NCI-H1092 (cell line): ENCODE data around the gene C1QTNF6.

Experiments used
- DNase-seq: peaks from one replicate; lab custom pipeline; 2025; lab: John Stamatoyannopoulos, UW

C1QTNF6 gene

DNA sequence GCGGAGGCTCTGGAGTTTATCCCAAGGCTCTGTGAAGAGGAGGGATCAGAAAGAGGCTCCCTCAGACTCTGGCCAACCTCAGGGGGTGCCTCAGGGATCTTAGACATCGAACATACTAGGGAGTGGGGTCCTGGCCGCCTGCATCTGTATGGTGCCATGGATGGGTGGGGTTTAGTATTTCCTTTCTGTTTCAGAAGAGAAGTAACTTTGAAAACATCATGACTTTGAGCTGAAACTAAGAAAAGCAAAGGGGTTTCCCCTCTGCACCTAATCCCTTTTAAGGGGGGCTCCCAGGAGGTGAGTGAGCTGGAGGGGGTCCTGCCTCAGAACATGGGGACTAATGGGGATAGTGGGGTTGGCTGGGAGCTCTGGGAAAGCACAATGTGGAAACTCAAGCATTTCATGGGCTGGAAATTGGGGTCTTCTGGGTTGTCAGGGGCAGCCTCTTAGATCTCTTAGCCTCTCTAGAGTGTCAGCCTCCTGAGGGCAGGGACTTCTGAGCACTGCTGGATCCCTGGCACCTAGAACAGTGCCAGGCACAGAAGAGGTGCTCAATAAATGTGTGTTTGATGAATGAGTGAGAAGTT lies 36.0 kb upstream of the C1QTNF6 start:
- DNase-seq = no peak

DNA sequence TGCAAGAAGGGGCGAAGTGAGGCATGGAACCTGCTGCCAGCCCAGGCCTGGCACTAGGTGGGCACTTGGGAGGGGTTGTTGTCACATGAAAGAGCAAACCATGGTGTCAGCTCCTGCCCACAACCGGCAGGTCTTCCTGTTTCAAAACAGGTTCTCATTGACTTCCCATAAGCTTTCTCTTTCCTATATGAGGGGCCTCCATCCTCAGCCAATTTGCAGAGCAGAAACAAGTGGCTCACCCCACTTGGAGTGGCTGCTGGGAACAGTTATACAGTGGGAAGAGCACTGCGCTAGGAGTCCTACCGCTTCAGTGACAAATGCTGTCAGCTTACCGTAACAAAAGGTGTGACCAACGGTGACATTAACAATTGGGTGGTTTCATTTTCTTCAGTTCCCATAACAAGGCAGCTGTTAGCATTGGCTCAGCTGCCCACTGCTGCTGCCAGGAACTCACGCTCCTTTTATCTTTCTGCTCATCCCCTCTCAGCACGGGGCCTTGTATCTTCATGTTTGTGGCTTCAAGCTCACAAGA lies 34.5 kb upstream of the C1QTNF6 start:
- DNase-seq = no peak

DNA sequence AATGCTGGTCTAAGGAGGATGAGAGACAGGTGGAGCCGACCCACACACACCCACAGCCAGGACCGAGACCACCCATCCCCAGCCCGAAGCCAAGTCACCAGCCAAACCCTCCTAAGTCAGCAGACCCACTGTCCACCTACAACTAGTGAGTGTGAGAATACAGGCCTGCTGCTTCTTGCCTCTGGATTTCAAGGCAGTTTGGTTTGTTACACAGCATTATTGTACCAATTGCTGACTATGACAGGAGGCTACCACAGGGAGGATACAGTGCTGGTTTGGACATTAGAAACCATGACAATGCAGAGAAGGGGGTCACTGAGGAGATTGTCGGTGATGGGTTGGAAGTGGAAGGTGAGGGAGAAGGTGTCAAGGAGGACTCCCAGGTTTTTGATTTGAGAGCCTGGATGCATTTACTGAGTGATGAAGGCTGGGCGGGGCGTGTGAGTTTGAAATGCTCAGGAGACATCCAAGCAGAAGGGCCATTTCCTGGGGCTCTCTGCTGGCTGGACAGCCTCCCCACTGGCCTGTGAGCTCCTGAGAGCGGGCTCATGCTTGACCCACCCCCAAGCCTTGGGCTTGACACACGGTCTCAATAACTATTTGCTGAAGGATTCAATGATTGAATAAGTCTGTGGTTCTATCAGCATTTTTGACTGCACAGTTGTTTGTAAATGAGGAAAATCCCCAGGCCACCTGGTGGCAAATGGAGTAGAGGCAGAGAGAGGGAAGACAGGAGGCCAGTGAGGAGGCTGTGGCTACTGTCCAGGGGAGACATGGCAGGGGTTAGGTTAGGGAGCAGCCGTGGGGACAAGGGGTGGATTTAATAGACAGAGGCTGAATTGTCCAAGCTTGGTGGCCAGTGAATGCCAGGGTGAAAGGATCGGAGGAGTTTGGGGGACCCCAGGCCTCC lies 33.6 kb upstream of the C1QTNF6 start:
- no peak for DNase-seq

DNA sequence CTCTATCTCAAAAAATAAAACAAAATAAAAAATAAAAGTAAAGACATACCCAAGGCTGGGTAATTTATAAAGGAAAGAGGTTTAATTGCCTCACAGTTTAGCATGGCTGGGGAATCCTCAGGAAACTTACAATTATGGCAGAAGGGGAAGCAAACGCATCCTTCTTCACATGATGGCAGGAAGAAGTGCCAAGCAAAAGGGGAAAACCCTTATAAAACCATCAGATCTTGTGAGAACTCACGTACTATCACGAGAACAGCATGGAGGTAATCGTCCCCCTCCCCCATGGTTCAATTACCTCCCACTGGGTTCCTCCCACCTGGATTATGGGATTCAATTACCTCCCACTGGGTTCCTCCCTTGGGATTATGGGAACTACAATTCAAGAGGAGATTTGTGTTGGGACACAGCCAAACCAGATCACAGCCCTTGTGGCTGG lies 32.5 kb upstream of the C1QTNF6 start:
- DNase-seq = no peak

DNA sequence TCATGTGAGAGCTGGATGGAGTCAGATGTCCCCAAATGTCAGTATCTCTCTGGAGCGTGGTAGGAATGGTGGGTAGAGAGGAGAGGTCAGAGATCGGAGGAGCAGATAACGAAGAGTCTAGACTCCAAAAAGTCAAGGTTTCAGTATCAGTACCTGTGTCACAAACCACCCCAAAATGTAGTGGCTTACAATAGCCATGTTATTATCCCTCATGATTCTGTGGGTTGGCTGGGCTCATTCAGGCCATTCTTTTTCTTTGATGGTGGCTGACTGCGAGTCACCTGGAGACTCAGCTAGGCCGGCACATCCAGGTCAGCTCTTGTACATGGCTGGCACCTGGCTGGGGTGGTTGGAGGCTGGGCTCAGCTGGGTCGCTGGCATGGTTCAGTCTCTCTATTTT lies 31.5 kb upstream of the C1QTNF6 start:
- no peak for DNase-seq

DNA sequence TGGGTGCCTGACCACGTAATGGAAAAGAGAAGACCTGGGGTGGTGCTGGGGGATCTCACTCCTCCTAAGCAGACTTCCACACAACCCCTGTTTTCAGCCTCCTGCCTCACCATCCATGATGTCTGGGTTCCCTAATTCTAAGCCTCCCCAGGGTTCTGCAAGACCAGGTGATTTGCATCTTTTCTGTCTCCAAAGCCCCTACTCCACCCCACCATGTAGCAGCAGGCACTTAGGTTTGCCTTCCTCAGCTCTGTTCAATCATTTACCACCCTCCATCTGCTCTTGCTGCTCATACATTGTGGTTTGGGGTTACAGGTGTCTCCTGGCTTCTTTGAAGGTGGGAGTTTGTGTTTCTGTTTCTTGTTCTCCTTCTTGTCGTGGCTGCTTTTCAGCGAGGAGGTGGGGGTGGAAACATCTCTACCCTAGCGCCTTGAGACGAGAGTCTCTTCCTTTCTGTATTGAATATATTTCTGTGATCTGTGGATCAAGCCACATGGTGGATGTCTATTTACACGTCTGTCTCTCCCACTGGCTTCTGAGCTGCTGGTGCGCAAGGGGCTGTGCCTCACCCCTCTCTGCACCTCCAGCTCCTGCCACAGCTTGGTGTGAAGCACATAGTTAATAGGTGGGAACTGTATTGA lies 30.8 kb upstream of the C1QTNF6 start:
- no peak for DNase-seq

DNA sequence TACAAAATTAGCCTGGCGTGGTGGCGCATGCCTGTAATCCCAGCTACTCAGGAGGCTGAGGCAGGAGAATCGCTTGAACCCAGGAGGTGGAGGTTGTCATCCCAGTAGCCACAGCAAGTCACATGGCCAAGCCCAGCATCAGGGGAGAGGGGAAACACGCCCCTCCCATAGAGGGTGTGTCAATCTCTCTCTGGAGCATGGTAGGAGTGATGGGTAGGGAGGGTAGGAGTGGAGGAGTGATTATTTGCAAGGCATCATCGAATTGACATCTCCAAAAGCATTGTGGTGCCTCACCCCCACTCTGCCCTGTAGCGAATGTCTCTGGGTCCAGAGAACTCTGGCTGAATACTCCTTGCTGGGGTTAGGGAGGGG lies 30.3 kb upstream of the C1QTNF6 start:
- no peak for DNase-seq

DNA sequence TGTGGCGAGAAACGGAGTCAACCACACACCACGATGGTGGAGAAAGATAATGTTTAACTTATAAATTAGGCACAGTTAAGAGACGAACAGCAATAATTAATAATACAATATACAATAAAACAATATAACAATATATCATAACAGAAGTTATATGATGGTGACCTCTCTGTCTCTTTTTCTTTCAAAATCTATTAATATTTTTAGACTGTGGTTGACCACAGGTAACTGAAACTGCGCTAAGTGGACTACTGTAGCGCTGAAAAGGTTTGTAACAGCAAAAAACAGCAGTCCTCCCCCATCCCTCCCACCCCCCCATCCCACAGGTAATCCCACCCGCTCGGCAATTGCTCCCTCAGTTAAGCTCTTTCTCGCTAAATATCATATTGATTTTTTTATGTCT lies 27.8 kb upstream of the C1QTNF6 start:
- no peak for DNase-seq

DNA sequence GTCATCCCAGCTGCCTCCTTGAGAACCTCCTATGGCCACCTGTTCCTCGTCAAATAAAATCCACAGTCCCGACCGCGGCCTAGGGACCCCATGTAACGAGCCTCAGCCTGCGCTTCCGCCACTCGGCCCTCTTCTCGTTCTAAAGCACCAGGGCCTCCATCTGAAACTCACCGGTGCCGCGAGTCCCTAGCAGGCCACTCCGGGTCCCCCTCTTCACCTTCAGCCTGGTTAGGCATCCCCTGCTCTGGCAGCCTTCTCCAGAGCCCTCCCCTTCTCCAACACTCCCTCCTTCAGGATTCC lies 26.6 kb upstream of the C1QTNF6 start:
- no peak for DNase-seq

DNA sequence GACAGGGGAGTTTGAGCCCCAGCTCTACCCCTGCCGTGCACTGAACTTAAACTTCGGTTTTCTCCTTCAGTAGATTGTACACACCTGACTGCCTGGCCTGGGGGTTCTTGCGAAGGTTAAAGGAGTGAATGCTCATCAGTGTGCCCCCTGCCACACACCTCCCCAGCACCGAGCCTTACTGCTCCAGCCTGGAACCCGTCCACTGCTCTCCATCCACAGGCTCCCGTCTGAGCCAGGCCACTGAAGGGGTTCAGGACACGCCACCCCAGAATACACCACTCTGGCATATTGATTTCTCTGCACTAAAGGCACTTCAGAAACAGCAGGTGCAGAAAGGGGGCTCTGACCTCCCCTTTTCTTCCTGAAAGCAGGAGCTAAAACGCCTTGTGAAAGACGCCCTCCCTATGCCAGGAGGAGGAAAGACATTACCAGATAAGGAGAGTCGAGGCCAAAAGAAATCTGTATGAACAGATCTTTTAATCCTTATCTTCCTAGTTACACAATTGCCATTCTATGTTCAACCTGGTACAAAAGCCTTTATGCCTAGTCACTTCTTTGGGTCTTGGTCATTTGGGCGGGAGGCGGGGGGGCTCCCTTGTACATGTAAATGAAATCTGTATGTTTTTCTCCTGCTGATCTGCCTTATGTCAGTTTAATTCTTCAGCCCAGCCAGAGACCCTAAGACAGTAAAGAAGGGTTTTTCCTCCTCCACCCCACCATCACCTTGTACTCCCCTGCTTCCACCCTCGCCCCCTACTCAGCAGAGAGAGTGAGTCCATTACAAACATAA lies 26.1 kb upstream of the C1QTNF6 start:
- DNase-seq = no peak

DNA sequence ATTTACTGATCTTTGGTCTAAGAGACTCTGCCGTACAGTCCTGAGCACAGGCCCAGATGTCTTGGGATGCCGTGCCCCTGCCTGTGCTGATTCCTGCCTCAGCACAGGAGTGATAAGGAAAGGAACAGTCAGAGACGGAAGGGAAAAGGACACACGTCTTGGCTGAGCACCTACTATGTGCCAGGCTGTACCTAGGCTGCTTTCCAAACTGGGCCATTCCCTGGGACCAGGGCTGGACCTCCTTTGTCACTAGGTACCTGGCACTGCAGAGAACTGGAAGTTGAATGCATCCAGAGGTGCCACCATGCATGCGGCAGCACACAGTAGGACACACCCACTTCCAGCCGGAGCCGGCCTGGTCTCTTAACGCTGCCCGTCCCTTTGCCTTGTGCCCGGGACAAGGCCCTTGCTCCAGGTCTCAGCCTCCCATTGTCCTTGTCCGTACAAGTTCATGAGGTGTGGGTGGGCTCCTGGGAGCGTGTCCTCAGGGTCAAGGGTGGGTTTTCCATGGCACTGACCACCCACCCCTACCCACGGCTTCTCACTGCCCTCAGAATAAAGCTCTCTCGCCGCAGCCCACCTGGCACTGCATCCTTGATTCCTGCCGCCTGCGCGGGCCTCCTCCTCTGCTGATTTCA lies 25.3 kb upstream of the C1QTNF6 start:
- DNase-seq = no peak

DNA sequence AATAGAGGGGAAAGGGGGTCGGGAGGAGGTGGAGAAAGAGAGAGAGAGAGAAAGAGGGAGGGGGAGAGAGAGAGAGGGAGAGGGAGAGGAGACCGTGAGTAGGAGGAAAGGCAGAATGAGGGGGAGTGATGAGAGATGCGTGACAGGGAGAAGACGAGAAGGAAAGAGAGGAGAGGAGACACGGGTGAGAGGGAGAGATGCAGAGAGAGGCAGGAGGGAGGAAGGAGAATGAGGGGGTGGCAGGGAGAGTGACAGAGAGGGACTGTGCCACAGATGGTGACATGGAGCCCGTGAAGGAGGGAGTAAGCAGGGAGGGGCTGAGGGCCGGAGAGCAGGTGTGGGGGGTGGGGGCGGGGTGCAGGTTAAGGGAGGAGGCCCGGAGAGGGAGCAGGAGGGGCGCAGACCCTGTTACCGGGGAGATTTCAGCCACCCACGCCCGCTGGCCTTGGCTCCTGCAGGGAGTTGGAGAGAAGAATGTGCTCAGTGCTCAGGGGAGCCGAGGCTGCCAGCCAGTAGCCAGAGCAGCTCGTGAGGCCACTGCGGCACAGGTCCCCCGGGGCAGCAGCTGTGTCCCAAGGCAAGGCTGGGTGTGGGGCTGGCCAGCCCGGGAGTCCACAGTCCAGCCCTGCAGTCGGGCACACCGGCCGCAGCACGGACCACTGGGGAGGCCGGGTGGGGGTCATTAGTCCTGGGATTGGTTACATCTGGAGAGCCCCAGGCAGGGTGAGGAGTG lies 24.3 kb upstream of the C1QTNF6 start, which contains the start of gene SSTR3:
TSS of gene SSTR3 (minus strand) at position 304 of the 733 bp plus-strand sequence. CDS start 4,674 bp downstream, outside the sequence.
- DNase-seq = no peak

DNA sequence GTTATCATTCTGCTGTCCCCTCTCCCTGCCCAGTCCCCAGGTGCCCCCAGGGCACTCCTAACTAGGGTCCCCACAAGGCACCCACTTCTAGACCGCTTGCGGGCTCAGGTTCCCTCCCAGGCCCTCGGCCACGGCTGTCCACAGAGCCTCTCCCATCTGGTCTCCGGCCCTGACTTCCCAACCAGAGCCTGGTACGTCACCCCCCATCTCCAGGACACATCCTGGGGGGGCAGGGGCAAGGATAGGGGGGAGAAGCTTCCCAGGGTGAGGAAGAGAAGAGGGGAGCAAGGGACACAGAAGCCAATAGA lies 23.8 kb upstream of the C1QTNF6 start:
- no peak for DNase-seq

DNA sequence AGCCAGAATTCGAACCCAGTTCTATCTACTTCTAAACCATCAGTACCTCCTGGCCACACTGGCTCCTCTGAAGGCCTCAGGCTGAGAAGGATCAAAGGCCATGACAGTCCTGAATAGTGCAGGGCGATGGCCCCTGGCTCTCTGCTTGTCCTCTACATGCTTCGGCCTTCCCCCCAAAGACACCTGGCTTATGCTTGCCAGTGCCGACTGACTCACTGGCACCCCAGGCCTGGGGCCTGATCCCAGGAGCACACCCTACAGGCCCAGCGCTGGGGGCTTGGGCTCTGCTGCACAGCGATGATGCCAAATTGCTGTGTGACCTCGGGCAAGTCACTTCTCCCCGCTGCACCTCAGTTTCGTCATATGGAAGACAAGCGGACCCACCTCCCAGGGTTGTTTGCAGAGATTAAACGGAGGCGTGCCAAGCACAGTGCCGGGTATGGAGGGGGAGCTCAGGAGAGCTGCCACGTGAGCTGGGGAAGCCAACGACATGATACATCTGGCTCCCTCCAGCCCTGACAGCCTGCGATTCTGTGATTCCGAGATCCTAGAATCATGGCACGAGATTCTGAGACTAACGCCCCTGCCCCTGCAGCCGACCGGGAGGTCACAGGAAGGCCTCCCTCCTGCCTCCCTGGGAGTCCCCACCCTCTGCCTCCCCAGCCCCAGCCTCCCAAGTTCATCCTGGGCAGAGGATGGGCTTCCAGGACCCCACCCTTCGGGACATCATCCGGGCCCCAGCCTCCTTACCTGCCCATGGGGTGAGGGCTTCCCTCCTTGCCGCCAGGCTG lies 23.2 kb upstream of the C1QTNF6 start:
- no peak for DNase-seq

DNA sequence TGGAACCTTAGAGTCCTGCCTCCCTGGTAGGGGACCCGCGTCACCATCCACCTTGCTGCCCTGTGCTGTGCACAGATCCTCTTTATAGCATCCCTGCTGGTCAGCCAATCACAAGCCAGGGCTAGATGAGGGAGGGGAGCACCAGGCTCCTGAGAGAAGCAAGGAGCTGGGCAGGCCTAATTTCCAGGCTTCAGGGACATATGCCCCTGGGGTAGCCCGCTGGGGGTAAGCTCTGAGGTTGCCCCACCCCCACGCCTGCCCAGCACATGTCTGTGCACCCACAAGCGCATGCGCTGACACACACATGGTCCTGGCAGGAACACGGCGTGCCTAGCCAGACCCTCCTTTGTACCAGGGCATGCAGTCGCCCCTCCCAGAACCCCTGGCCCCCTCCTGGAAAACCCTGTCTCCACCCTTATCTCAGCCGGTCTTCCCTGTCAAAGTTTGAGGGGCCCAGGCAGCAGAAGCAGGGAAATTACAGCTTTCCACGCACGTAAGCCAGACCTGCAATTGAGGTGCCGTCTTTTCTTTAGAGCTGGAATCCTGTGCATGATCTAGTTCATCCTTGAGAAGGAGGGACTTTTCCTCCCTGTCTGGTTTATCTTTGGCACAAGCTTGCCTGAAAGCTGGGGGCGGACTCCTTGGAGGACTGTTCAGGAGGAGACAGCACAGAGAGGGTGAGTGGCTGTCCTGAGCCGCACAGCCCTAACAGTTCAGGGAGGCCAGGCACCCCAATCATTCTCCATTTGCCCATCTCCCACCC lies 22.2 kb upstream of the C1QTNF6 start:
- DNase-seq = no peak

DNA sequence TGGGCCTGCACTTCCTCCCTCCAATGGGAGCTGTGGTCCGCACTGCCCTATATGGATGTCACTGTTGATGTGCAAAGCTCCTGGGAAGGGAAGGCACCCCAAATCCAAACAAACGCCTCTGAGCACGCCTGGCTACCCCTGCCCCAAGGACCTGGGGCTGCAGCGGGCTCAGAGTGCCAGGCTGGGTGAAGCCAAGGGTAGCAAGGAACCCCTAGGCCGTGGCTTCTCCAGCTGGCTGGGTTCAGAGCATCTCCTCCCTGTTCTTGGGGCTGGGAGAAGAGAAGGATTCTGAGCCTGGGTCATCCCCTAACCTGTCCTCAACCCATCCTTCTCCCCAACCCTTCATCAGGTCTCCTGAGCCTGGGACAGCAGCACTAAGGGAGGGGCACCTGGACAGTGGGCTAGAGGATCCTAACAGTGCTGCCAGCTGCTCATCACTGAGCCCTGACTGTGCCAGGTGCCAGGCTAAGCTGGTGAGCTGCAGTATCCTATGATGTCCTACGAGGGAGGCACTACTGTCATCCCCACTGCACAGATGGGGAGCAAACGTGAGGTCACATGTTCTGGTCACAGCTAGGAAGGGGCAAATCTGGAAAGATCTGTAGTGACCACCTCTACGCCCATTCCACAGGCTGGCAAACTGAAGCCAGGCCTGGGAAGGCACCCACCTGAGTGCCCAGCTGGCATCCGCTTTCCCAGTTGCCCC lies 21.2 kb upstream of the C1QTNF6 start:
- DNase-seq = no peak

DNA sequence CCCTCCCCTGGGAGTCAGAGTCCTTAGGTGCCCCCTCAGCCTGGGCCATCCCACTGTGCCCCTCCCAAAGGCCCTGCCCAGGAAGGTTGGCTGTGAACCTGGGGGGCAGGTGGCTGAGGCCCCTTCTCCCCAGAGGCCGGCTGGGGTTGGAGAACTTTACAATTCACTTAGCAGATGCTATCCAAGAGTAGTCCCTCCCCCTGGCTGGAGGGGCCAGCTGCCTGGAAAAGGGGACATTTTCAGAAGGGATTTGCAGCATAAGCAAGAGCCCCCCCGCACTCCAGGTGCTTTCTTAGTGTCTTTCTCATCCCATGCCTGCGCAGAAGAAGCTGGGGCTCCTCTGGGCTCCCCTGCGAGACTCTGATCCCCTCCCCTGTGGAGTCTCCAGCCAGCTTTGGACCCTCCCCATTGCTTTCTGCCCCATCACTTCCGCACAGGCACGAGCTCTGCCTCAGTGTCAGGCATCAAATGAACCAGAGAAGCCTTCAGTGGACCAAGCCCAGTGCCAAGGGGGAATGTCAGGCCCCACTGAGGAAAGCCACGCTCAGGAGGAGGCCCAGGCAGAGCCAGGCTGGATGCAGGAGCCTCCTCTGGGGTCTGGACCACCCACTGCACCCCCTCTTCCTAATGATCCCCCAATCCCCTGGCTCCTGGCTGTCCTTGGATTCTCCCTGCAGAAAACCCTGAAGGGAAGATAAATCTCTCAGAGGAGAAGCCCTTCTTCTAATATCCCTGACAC lies 20.5 kb upstream of the C1QTNF6 start:
- DNase-seq = no peak

DNA sequence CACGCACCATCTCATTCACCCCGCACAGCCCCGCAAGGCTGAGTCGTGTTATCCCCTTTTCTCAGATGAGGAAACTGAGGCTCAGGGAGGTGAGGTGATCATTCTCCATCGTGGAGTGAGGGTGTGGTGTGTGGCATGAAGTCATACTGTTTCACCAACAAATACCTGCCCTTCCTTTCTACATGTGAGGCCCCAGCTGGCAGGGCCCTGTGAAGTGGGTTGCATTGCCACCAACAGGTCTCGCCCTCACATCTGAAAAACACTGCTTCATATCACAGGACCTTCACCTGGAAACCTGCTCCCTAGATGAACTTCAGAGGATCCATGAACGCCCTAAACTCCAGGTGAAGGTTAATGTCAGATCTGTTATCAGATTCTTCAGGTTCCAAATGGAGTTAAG lies 19.9 kb upstream of the C1QTNF6 start:
- DNase-seq = no peak
